Posterior cingulate gyrus (tissue), 11 donors: Measurements from ENCODE around the gene LRRIQ1.
A peak's percentile ranks its signal among the peaks of the same experiment; 100 is the strongest.

Experiments used
- DNase-seq, 10 donors: peaks; one replicate each; pipeline versions ENCODE4 v3.0.0 to v3.0.0-alpha.2; 2020 to 2021; ENCODE audit warnings: mixed read lengths in 3 of 10
- intact Hi-C: fragments of 100-400 bp; cut with DNase I; formaldehyde crosslinking; loops from one replicate; pipeline ENCODE4 v1.15.1; 2023

Gene LRRIQ1

DNA sequence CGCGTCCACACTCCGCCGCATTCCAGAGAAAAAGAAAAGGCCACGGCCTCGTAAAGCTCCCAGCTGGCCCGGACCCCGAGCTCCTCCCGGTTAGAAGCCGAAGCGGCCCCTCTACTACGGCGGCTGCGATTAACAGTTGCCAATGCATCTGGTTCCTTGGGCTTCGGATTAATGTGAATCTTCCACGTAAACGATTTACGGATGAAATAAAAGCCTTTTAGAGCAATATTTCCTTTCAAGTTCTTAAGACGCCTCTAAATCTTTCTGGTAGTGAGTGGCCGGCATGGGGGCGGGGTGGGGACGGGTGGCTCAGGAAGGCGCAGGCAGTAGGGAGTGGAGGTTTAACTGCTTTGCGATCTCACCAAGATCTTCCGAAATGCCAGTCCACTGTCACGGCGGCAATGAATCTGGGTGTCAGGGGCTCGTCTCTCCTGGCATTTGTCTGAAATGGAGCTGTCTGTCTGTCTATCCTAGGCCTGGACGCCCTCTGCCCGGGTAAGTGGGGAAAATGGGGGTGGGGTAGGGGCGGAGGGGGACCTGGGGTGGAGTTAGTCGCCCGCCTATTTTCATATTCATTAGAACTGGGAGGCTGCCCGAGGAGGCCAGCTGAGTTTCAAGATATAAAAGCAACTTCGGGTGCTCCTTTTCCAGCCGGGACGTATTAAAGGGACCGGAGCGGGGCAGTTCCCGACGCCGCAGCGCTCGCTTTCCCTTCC, 243.5 kb downstream of the LRRIQ1 start:
- DNase-seq = peak in 2 of 10 donors; percentile 29 to 72
- intact Hi-C loops = no loop called here

DNA sequence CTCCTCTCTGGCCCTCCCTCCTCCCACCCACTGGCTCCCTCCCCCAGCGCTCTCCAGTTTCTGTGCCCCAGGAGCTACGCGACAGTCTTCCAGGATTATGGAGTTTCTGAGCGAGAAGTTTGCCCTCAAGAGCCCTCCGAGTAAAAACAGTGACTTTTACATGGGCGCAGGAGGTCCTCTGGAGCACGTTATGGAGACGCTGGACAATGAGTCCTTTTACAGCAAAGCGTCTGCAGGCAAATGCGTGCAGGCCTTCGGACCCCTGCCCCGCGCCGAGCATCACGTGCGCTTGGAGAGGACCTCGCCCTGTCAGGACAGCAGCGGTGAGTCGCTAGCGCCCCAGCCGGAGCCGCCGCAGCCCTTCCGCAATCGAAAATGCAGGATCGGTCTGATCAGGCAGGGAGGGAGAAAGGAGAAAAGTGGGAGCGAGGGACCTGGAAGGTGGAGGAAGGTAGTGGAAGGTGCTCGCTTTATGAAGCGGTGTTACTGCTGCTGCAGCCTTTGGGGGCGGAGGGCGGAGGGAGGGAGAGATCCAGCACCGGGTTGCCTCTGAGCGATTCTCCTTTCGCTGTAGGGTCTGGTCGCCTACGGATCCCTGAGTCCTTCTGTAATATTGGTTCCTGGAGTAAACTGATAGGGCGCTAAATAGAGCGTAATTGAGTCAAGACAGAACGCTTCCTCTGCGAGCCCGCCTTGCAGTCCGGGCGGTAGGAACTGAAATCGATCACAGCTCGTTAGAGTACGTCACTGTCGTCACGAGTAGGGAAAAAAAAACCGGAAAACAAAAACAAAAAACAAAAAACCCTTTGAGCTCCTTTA, 244.2 kb downstream of the LRRIQ1 start, which contains the start of gene ALX1:
ALX1 (plus strand) TSS at position 56 of the 819 bp plus-strand sequence; CDS start at position 98, 42 bp downstream.
- peak in 1 of 10 donors; percentile 52 for DNase-seq
- intact Hi-C loops = no loop called here

DNA sequence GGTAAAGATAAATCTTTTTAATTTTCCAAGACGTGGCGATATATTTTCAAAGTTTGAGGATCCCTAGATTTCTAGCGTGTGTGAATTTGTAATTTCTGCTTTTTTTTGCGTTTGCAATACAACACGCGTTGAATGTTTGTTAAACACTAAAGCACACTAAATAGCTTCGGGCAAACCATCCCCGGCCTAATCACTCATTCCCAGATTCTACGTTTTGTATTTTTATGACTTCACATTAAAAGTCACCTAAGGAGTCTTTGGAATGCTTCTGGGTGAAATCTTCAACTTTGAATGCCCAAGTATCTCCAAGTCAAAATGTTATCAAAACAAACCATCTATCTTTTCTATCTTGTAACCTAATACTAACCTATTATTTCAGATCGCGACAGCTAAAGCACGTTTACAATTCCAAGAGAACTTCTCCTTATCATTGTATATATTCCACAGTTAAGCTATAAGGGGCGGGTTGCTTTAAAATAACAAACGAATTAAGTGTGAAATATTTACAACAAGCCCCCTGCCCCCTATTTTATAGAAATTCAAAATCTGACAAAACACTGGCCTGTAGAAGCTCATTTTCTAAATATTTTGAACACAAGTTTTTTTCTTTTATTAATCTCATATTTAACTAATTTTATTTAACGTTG, 245.0 kb downstream of the LRRIQ1 start:
- intact Hi-C loops = no loop called here
- no peak for DNase-seq

DNA sequence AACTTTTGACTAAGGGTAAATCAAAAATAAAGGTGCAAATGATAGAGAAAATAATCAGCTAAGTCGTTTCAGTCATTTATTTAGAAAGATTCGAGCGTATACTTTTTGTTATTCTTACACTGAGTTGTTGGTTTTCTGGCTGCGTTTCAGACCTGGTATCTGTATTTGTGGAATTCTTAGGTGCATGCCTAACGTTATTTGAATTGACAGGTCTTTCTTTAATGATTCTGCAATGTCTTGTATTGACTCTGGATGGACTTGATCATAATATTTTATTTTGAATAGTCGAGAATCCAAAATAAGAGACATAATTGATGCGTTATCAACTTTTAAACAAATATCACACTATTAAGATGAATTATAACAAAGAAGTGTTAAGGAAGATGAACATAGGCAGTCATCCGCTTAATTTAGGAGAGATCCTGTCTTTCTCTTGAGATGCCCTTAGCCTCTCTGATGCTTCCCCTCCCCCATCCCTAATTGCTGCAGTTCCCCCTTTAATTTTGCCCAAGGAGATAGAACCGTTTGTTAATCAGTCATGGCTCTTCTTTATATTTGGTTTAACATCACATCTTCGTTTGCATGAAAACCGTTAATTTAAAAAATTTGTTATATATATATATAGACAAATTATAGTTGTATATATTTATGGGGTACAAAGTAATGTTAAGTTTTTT, 245.6 kb downstream of the LRRIQ1 start:
- intact Hi-C loops = no loop called here
- no peak for DNase-seq

DNA sequence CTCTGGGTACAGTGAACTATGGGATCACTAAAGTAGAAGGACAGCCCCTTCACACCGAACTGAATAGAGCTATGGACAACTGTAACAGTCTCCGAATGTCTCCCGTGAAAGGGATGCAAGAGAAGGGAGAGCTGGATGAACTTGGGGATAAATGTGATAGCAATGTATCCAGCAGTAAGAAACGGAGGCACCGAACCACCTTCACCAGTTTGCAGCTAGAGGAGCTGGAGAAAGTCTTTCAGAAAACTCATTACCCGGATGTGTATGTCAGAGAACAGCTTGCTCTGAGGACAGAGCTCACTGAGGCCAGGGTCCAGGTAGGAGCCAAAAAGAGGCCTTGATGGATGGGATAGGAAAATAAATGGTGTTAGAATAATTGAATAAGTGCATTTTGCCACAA, 247.4 kb downstream of the LRRIQ1 start:
- no peak for DNase-seq
- intact Hi-C loops = no loop called here
